ENCODE data around the gene FBXO36.

Gene FBXO36

DNA sequence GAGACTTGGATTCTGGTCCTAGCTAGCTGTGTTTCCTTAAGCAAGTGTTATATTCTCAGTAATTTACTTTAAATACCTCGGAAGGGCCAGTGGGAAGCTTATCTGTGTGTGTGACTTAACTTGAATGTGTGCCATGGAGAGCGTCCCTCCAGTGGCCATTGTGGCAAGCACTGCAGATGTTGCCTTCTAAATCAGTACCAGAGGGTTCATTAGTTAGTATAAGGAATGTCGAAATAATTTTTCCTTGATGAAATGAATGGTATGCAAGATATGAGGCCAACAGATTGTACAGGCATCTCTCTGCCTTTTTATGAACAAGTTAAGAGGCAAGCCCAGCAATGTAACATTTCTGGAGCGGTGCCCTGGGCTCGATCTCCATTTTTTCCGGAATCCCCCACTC, 52.0 kb downstream of the FBXO36 start:
- DNase-seq, result no peak

DNA sequence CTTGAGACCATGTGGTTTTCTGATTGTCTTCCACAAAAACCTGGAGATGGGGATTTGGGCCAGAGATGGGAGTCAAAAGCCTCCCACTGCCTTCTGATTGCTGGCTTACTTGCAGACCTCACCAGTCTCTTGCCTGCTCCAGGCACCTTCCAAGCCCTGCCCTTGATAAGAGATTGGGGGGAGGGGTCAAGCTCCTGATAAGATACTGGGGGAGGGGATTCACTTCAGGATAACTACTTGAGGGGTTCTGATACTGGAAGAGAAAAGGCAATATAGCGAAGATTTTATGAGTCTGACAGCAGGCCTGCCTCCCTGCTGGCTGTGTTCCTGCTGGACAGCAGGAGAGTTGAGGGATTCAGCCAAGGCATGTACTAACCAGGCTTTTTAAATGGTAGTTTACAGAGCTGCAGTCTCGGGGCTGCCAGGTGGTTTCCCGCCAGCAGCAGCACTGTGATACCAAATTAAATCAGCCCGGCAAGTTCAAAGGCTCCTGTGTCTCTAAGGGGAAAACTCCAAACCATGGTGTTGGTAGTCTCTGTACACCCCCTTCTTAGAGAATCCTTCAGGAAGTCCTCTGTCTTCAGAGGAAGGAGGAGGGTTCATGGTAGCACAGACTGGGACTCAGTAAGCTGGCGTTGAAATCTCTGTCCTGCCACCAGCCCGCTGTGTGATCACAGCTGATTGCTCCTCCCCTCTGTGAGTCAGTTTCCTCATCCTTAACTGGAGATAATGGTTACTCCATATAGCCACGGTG, 58.3 kb downstream of the FBXO36 start:
- no peak for DNase-seq

DNA sequence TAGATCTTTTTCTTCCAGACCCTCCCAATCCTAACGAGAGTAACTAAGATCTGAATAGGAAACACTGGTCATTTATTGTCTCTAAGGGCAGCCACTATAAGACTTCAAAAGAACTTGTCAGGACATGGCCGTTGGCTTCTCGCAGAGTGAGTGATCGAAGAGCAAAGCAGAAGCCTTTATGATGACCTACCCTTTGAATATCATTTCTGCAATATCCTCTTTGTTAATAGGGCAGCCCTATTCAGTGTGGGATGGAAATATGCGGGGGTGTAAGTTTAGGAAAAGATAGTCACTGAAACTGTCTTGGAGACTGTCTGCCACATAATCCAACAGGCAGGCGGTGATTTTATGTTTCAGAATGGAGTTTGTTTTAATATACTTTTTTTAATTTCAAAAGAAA, 70.9 kb downstream of the FBXO36 start:
- no peak for DNase-seq

DNA sequence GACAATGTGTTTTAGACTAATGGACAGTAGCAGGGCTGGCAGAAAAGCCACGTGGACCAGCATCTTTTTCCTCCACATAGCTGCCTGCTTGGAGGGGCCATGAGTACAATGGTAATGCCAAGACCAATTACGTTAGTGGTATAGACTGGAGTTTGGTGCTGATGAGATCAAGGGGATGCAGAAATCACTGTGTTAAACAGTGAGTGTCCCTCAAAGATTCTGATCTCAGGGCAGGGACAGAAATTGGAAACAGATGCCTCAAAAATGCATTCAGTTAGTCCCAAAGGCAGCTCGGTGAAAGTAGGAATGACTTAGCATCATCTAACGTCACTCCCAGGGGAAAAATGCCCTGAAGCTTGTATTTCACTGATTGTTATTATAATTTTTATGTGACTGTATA, 74.0 kb downstream of the FBXO36 start:
- peak; percentile 66 for DNase-seq

DNA sequence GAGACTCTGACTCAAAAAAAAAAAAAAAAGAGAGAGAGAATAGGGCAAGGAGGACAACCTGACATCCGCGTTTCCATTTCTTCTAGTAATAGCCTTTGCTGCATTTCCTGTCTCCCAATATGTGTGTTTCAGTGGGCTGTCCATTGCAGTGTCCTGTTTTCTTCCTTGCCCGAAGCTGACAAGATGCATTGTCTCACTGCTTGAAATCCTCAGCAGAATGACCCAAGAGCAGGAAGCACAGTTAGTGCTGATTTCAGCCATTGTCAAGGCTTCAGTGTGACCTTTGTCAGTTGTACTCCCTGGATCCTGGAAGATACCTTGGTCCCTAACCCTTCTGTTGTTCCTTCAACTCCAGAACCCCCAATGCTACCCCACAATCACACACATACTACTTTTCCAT, 75.3 kb downstream of the FBXO36 start:
- no peak for DNase-seq

DNA sequence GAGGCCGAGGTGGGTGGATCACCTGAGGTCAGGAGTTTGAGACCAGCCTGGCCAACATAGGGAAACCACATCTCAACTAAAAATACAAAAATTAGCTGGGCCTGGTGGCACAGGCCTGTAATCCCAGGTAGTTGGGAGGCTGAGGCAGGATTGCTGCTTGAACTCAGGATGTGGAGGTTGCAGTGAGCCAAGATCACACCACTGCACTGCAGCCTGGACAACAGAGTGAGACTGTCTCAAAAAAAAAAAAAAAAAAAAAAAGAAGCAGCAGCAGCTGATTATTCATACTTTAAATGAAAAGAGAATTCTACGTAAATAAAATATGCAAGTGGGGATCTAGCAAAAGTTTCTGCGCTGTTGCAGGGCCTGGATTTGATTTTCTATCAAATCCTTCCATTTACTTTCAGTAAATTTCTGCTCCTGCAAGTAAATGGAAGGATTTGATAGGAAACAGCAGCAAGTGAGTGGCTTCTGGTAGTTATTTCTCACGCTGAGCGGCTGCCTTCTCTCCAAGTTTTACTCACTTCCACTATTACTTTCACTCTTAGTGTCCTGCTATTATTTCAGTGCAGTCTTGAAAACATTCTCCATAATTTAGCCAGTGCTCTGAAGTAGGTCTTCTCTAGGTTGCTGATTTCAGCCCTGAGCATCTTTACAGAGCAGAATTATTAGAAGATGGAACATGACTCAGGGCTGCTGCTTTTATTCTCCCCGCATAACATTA, 78.0 kb downstream of the FBXO36 start:
- DNase-seq, result no peak

DNA sequence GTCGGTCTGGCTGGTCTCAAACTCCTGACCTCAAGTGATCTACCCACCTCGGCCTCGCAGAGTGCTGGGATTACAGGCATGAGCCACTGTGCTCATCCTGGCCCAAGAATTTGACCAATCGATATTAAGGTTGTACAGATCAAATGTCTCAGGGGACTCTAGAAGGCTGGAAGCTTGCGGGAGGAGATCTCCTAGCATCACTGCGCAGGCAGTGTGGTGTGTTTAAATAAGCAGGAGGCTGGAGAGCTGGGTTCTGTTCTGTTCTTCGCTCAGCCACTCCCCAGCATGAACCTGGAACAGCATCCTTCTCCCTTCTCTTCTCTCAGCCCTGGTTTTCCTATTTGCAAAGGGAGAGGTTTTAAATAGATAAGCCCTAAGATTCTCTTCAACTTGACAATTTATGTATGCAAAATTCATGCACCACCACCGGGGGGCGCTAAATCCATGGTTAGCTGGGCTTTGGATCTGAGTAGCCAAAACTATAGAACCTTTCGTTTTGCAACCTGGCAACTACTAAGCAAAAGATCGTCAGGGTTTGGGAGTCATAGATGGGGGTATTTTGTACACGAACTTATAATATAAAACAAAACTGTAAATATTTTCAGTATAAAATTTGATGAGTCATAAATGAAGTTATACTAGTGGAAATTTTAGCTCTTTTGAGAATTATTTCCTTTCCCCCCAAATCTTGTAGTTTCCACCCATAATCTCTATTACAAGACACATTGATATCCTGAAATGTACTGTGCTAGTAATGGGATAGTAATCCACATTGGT, 85.8 kb downstream of the FBXO36 start:
- peak; percentile 17 for DNase-seq

DNA sequence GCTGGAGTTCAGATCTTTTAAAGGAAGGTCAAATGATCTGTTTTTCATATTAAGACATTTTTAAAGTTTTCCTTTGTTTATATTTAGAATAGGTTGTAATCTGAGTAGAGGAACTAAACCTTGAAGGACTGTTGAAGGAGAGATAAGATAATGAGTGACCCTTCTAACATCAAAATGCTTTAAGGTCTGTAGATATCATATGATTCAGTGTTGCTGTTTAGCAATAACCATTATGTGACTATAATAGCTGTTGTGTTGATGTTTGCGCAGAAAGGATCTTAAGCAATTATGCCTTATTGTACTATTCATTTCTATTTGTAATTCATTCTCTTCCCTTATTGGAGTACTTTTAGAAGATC, 86.4 kb downstream of the FBXO36 start:
- DNase-seq, result no peak

DNA sequence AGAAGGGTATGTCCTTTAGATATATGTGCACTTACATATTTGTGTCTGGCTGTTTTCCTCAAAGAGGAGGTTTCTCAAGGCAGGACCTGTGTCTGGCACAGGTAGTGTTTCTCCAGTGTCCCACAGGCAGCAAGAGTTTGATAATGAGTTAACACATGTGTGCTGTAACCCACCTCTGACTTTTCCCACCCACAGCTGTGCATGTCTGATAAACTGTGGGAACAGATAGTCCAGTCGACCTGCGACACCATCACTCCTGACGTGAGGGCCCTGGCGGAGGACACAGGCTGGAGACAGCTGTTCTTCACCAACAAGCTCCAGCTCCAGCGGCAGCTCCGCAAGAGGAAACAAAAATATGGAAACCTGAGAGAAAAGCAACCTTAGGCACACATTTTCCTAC, 88.2 kb downstream of the FBXO36 start:
- DNase-seq, result no peak

GRCh38 chr2:230011617-230012016, 89.3 kb downstream of the FBXO36 start:
- DNase-seq, result no peak

GRCh38 chr2:230012267-230012884, 90.1 kb downstream of the FBXO36 start:
- no peak for DNase-seq

- DNase-seq, result no peak
These were observed 94.5 kb downstream of the FBXO36 start for GRCh38 chr2:230016844-230017243.

GRCh38 chr2:230018153-230018552, 95.8 kb downstream of the FBXO36 start:
- no peak for DNase-seq

DNA sequence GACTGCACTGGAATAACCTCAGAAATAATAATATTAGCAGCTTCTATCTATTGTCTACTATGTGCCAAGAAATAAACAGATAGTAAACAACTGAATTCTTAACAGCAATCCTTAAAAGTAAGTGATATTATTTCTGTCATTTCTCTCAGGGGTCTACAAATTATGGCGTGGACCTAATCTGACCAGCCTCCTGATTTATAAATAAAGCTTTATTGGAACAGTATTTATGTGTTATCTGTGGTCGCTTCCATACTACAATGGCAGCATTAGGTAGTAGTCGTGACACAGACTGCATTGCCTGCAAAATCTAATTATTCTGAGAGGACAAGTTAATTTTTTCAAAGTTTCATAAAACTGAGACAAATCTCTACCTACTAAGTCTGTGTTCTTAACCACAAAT, 97.4 kb downstream of the FBXO36 start:
- no peak for DNase-seq

DNA sequence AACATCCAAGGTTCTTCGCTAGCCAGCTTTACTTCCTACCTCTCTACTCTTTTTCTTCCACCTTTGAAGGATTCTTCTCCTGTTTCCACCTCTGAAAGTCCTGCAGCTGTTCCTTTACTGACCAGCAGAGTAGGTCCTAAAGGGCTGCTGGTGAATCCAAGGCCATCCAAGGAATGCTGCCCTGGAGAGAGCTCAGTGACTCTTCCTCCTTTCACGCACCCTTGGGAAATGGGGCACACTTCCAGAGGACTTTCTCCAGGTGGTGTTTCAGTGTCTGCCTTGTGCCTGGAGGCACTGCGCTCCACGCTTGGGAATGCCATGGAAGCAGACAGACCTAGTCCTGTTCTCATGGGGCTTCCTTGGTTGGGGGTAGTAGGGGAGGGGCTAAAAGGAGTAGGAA, 101.0 kb downstream of the FBXO36 start:
- no peak for DNase-seq

GRCh38 chr2:230042195-230042594, 119.9 kb downstream of the FBXO36 start:
- DNase-seq, result no peak

GRCh38 chr2:230043025-230043424, 120.7 kb downstream of the FBXO36 start:
- no peak for DNase-seq

GRCh38 chr2:230043461-230043860, 121.2 kb downstream of the FBXO36 start:
- no peak for DNase-seq

- no peak for DNase-seq
These were observed 124.2 kb downstream of the FBXO36 start for GRCh38 chr2:230046491-230046890.

DNA sequence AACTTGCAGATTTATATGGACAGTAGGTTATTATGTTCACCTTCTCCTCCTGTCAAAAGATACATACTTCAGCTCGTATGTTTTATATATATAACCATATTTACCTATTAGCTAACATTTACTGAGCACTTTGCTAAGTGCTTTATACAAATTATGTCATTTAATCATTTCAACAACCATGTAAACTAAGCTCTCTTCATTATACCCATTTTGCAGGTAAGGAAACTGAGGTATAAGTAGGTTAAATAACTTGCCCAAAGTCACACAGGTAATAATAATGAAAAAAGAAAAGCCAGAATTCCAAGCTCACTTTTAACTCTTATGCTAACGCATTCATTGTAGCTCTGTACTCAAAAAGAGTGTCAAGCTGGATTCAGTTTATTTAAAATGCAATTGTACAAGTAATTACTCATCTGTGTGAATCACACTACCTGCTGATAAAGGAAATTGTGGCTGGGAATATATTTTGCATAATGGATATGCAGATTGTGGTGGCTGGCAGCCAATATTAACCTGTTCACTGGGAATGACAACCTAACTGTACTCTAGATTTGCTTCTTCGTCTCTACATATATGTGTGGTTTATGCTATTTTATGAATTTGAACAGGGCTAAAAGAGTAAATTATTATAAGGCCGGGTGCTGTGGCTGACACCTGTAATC, 125.8 kb downstream of the FBXO36 start:
- no peak for DNase-seq

- no peak for DNase-seq
These were observed 127.8 kb downstream of the FBXO36 start for GRCh38 chr2:230050136-230050535.

GRCh38 chr2:230052299-230052698, 130.0 kb downstream of the FBXO36 start:
- no peak for DNase-seq

All from amniotic stem cell (primary cell).